ENCODE measurements around the gene ARHGAP18.

The ARHGAP18 gene

DNA sequence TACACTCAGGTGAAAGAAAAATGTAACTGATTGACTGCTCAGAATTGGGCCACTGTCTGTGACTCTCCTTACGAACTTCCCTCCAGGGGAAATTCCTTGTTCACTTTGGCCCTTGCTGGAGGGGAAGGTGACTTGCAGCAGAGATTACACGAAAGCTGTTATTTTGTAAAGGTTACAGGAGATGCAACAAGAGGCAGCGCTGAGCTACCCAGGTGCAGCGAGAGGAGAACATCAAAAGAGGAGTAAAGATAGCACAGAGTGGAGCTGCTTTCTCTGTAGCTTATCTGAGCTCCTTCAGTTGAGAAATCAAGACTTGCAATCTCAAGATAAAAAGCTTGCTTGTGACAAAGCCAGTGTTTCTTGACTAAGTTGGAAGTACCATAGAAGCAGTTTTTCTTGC lies 144.6 kb downstream of the ARHGAP18 start:
- Histone ChIP-seq H2AFZ (ENCODE audit: low read depth, low read length, severe bottlenecking) (no peak overlapping the region), H3K36me3 (ENCODE audit: low read length) (no peaks in the 10 kb centered on the region), H3K9ac (ENCODE audit: low read length) (no peak overlapping the region), H3K27me3 (ENCODE audit: low read length) (no peaks in the 10 kb centered on the region), H4K20me1 (ENCODE audit: low read depth, low read length) (no peaks in the 10 kb centered on the region), H3K4me2 (ENCODE audit: low read depth, low read length, poor library complexity, severe bottlenecking) (no peak overlapping the region), H3K79me2 (ENCODE audit: insufficient read depth, low read length) (no peaks in the 10 kb centered on the region), H3K4me3 (ENCODE audit: insufficient read depth, low read length, poor library complexity, severe bottlenecking) (no peak overlapping the region), H3K9me3 (ENCODE audit: insufficient read depth, low read length) (no peaks in the 10 kb centered on the region), H3F3A (ENCODE audit: insufficient read depth) (no peaks in the 10 kb centered on the region), H3K9me2 (replicated peaks; ENCODE audit: insufficient read depth, low read length) (no peaks in the 10 kb centered on the region), H3K27ac (ENCODE audit: low read depth, low read length) (no peak overlapping the region)
- TF ChIP-seq, protein P1, sequence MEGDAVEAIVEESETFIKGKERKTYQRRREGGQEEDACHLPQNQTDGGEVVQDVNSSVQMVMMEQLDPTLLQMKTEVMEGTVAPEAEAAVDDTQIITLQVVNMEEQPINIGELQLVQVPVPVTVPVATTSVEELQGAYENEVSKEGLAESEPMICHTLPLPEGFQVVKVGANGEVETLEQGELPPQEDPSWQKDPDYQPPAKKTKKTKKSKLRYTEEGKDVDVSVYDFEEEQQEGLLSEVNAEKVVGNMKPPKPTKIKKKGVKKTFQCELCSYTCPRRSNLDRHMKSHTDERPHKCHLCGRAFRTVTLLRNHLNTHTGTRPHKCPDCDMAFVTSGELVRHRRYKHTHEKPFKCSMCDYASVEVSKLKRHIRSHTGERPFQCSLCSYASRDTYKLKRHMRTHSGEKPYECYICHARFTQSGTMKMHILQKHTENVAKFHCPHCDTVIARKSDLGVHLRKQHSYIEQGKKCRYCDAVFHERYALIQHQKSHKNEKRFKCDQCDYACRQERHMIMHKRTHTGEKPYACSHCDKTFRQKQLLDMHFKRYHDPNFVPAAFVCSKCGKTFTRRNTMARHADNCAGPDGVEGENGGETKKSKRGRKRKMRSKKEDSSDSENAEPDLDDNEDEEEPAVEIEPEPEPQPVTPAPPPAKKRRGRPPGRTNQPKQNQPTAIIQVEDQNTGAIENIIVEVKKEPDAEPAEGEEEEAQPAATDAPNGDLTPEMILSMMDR (IDR thresholded peaks at IDR 0.05; ENCODE audit: insufficient read depth, low read length, poor library complexity, severe bottlenecking) = no peak
- no peak for TF ChIP-seq EZH2phosphoT487 (conservative IDR thresholded peaks at IDR 0.05; ENCODE audit: low read length)

DNA sequence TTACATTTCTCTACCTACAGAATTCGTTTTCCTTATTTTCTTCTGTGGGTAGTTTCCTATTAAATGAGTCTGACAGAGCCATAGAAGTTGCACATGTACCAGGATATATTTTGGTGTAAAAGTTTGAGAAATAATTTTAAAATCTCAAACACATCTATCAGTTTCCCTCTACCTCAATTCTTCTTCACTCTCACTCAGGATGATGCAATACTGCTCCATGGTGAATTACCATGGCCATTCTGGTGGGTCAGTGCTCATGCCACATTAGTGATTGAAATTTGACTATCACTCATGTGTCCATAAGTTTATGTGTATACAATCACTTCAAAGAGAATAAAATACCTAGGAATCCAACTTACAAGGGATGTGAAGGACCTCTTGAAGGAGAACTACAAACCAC lies 151.7 kb downstream of the ARHGAP18 start:
- Histone ChIP-seq H3K4me2 (ENCODE audit: low read depth, low read length, poor library complexity, severe bottlenecking) (no peak overlapping the region), H3K27me3 (ENCODE audit: low read length) (no peaks in the 10 kb centered on the region), H3K79me2 (ENCODE audit: insufficient read depth, low read length) (no peaks in the 10 kb centered on the region), H3K36me3 (ENCODE audit: low read length) (no peaks in the 10 kb centered on the region), H3K27ac (ENCODE audit: low read depth, low read length) (no peak overlapping the region), H3K9me3 (ENCODE audit: insufficient read depth, low read length) (no peaks in the 10 kb centered on the region), H3K9ac (ENCODE audit: low read length) (no peak overlapping the region), H3K9me2 (replicated peaks; ENCODE audit: insufficient read depth, low read length) (no peaks in the 10 kb centered on the region), H4K20me1 (ENCODE audit: low read depth, low read length) (no peaks in the 10 kb centered on the region), H2AFZ (ENCODE audit: low read depth, low read length, severe bottlenecking) (no peak overlapping the region), H3K4me3 (ENCODE audit: insufficient read depth, low read length, poor library complexity, severe bottlenecking) (no peak overlapping the region), H3F3A (ENCODE audit: insufficient read depth) (no peaks in the 10 kb centered on the region)
- TF ChIP-seq, protein P1 (IDR thresholded peaks at IDR 0.05; ENCODE audit: insufficient read depth, low read length, poor library complexity, severe bottlenecking) = no peak
- no peak for TF ChIP-seq EZH2phosphoT487 (conservative IDR thresholded peaks at IDR 0.05; ENCODE audit: low read length)

DNA sequence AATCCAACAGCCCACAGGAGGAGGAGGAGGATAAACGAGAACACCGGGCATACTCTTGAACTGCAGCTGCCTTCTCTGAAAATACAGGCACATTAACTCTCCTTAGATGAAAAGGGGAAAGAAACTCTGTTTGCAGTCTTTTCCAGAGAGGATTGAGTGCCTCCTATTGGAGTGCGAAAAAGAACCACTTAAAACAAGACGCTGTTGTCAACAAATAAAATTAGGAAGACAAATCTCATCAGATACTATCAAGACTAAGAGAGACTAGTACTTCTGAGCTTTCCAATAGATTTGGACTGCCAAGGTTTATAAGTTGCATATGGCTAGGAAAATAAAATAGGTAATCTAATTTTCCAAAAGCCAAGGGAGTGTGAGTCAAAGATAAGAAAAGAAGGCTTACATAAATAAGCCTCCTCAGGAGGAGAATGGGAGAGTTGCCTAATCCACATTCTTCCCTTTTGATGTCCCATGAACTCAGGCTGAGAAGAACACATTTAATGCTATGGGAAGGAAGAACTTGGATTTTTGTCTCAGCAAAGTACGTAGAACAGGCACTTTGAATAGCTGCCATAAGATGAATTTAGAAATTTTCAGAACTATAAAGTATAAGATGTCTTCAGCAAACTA lies 154.7 kb downstream of the ARHGAP18 start:
- no peaks in the 10 kb centered on the region for H3K9me2 ChIP-seq (replicated peaks; ENCODE audit: insufficient read depth, low read length)
- H3K36me3 ChIP-seq (ENCODE audit: low read length) = no peaks in the 10 kb centered on the region
- H3K27me3 ChIP-seq (ENCODE audit: low read length) = no peaks in the 10 kb centered on the region
- H3K9ac ChIP-seq (ENCODE audit: low read length) = no peak overlapping the region
- TF ChIP-seq, protein P1 (IDR thresholded peaks at IDR 0.05; ENCODE audit: insufficient read depth, low read length, poor library complexity, severe bottlenecking) = no peak
- TF ChIP-seq EZH2phosphoT487 (conservative IDR thresholded peaks at IDR 0.05; ENCODE audit: low read length) = no peak
- no peaks in the 10 kb centered on the region for H4K20me1 ChIP-seq (ENCODE audit: low read depth, low read length)
- H3K27ac ChIP-seq (ENCODE audit: low read depth, low read length) = no peak overlapping the region
- H3K9me3 ChIP-seq (ENCODE audit: insufficient read depth, low read length) = no peaks in the 10 kb centered on the region
- H3K79me2 ChIP-seq (ENCODE audit: insufficient read depth, low read length) = no peaks in the 10 kb centered on the region
- H3F3A ChIP-seq (ENCODE audit: insufficient read depth) = no peaks in the 10 kb centered on the region
- H2AFZ ChIP-seq (ENCODE audit: low read depth, low read length, severe bottlenecking) = no peak overlapping the region
- no peak overlapping the region for H3K4me2 ChIP-seq (ENCODE audit: low read depth, low read length, poor library complexity, severe bottlenecking)
- H3K4me3 ChIP-seq (ENCODE audit: insufficient read depth, low read length, poor library complexity, severe bottlenecking) = no peak overlapping the region

Data from SU-DHL-6 (cell line).